ENCODE measurements around the gene SLC25A21.
"Not testable (repeated sequence)": the region's sequence is repeated elsewhere in the genome, so short reads cannot be mapped to it uniquely, and the experiment has no call there.

The SLC25A21 gene

DNA sequence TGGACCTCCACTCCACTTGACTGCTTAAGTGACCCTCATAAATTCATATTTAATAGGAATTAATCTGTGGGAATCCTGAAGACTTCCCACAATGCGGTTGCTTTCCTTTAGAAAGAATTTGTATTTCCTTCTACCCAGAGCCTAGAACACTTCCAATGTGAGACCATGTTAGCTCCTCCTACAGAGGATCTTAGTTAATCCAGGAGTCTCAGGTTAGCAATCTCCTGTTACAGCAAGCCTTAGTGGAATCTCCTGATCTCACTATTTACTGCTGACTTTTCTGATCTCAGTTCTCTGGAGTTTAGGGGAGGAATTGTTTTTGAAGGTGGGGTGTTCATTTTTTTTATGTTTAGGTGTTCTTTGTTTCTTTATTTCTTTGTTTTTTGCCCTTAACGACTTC, 186.0 kb downstream of the SLC25A21 start:
- no peak for DNase-seq (ENCODE audit: low read depth in 2 of 2)

DNA sequence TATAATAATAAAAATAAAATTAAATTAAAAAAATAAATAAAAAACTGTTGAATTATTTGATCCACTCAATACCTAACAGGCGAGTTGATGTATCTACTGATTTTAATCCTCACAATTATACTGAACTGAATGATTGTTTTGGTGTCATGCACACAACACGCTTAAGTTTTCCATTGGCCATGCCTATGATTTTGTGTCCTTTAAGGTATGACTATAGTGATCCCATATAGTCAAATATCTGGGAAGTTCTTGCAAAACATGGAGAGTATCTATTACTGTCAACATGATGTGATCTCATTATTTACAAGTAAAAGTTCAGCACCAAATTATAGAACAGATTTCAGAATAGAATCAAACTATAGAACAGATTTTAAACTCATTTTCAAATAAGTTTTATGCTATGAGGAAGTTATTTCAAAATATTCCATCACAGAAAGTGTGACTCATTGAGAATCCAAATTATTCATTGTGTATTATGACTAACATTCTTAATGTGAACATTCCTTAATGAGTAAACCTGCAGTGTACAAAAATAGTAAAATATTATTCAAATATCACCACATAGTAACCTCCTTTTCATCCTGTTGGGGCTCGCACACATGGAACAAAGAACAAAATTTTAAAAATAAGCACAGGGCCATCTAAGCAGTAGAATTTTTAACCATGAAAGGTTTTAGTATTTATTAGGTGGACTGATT, 190.4 kb downstream of the SLC25A21 start:
- DNase-seq (ENCODE audit: low read depth in 2 of 2), result no peak

DNA sequence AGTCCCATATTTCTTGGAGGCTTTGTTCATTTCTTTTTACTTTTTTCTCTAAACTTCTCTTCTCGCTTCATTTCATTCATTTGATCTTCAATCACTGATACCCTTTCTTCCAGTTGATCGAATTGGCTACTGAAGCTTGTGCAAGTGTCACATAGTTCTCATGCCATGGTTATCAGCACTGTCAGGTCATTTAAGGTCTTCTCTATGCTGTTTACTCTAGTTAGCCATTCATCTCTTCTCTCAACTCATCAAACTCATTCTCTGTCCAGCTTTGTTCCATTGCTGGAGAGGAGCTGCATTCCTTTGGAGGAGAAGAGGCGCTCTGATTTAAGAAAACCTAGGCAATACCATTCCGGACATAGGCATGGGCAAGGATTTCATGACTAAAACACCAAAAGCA, 192.0 kb downstream of the SLC25A21 start:
- not testable (repeated sequence) for DNase-seq (ENCODE audit: low read depth in 2 of 2)

DNA sequence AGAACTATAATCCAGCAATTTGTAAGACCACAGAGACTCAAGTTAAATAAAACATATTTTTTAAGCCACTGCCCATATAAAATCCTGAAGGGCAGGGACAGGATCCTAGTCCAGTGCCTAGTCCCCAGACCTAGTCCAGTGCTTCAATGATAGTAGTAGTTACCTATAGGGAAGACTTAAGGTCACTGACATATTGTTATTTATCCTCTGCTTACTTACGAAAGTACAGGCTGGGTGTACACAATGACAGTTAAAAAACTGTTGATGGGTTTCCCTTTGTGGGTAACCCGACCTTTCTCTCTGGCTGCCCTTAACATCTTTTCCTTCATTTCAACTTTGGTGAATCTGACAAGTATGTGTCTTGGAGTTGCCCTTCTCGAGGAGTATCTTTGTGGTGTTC, 192.5 kb downstream of the SLC25A21 start:
- DNase-seq (ENCODE audit: low read depth in 2 of 2), result no peak

DNA sequence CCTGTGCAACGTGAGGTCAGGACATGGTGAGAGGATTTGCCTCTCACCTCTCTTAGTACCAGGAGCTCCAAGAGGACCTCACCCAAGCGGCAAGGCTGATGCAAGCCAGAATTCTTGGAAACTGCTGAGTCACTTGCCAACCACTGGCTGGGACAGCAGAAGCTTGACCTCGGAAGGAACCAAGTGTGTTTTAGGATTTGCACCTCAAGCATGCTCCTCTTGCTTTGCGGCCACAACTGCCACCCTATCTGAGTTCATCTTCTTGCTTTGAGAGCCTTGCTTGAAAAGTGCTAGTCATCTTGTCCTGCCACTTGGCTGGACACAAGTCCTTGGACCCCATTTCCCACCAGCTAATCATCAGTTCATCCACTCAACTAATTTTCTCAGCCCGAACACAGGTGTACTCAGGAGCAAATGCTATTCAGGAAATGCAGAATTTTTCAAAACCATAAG, 195.8 kb downstream of the SLC25A21 start:
- no peak for DNase-seq (ENCODE audit: low read depth in 2 of 2)

DNA sequence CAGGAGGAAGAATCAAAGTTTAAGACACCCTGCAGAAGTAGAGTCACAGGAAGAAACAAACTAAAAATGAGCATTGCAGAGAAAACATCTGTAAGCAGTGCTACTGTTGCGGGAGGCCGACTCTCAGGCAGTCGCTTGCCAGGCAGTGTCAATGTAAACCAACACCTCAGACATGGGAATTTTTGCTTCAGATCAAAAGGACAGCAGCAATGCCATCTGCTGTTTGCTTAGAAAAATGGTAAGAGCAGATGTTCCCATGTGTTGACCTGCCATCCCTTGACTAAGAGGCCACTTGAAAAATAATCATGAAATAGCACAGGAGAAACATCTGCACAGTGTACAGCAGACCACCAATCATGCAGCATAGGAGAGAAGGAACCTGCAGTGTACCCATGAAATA, 196.6 kb downstream of the SLC25A21 start:
- no peak for DNase-seq (ENCODE audit: low read depth in 2 of 2)

DNA sequence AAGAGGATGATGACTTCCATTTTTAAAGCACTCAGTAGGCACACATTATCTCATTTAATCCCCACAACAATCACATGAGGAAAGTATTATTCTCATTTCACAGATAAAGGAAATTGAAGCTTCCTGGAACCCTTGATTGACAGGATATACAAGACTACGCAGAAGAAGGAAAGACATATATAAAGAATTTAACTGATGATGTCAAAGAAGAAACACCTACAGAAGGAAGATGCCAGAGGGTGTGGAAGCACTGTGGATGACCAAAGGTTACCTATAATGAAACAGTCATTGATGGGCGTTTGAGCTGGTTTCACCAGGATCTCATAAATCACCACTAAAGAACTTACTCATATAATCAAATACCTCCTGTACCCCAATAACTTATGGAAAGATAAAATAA, 197.4 kb downstream of the SLC25A21 start:
- DNase-seq (ENCODE audit: low read depth in 2 of 2), result no peak

DNA sequence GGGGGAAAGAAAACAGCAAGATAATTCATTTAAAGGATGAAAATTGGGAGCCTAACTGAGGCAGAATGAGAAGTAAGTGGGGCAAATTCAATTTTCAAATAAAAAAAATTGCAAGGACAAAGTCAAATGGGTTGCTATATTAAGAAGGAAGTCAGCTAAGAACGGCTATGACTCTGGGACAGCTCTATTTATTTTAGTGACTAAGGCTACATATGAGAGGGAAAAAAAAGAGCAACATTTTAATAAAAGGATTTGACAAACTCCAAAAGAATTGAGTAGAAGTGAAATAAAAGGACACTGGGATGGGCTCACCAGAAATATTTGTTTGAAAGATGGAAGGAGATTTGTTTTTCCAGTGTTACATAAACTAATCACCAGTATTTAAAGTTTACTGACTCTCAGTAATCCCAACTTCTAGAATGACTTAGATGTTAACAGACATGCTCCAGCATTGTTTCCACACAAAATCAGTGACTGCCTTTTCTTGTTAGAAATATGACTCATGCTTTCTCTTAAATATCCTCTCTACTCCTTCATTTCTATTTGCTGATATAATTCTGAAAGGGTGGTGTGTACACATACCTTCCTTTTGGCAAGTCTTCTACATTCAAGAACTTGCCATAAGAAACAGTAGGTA, 198.5 kb downstream of the SLC25A21 start:
- no peak for DNase-seq (ENCODE audit: low read depth in 2 of 2)

DNA sequence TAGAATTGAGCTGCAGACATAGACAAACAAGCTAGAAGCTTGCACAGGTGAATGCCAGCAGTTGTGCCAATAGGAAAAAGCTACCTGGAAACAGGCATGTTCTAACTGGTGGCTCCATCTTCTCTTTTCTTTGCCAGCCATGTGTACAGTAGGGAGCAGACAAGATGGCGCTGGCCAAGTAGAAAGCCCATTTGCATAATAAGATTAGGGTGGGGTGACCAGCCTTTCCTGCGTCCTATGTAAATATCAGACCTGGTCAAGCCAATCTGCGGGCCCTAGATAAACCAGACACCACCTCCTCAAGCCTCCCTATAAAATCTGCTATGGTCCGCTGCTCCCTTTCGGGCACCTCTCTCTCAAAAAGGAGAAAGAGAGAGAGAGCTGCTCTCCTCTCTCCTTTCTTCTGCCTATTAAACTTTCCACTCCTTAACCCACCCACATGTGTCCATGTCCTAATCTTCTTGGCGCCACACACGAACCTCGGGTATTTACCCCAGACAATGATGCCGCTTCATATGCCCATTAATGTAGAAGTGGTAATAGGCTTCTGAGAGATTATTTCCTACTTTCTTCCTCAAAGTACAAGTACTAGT, 201.0 kb downstream of the SLC25A21 start:
- no peak for DNase-seq (ENCODE audit: low read depth in 2 of 2)

DNA sequence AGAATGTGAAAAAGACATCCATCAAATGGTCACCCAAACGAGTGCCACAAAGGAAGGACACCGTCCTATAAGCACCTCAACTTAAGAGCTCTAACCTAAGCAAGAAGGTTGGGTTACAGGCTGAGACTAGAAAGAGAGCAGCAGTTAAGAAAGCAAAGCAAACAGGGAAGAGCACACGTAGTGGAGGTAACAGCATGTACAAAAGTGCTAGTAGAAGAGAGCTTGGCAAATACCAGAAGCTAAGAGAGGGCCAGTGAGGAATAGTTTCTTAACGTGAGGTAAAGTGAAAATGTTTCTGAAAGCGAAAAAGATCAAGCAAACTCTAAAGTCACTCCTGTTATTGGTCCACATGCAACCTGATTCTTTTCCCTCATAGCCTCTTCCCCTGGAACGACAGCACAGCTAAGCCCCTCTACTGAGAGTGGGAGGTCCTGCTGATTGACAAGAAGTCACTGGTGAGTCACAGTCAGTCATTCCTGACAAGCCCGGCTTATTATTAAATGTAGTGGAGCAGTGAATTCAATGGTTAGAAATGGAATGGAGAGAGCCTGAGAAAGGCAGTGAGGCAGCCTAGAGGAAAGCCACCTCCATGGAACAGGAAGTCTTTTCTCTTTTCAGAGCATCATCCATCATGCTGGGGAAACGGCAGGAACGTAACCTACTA, 204.4 kb downstream of the SLC25A21 start:
- no peak for DNase-seq (ENCODE audit: low read depth in 2 of 2)

DNA sequence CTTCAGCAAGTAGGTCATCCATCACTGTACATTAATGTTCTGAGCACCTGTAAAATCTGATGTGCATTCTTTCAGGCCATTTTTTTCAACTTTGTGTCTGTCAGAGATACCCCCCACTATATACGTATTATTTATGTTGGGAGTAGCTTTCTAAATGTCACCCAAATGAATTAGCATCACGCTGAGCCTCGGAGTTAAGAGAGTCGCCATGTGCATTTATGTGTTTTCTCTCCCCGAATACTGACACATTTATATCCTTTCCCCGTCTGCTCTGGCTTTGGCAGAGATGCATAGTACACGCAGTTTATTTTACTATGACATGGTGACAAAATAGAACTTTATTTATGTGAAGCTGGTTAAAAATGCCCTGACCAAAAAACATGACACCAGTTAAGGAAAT, 216.4 kb downstream of the SLC25A21 start:
- no peak for DNase-seq (ENCODE audit: low read depth in 2 of 2)

DNA sequence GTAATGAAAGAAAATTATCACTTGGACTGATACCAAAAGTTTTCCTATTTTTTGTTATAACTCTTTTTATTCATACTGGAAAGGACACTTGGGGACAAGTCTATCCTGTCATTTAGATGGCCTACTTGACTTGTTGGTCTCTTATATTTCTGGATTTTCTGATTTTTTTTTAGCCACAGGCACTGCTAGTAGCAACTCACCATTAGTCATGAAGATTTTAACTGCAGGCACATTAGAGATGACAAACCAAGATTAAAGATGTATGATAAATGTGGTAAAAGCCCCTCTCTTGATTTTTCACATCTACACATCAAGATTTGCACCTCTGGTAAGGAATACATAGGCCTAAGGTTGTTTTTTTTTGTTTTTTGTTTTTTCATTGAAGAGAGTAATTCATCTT, 217.0 kb downstream of the SLC25A21 start:
- no peak for DNase-seq (ENCODE audit: low read depth in 2 of 2)

DNA sequence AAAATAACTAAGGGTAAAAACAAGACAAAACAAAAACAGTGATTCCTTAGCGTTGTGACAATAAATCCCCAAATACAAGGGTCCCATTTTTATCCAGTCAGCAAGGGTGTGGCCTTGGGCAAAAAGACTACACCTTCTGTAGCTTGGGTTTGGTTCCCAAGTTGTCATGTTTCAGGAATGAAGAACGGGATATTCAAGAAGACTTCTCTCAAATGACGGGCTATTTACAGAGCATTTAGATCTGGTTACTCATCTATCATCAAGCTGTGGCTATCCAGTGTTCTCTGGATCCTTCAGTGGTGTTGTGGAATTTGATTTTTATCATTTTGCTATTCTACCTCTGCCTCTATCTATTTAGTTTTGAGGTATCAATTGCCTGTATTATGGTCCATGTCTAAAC, 219.7 kb downstream of the SLC25A21 start:
- no peak for DNase-seq (ENCODE audit: low read depth in 2 of 2)

DNA sequence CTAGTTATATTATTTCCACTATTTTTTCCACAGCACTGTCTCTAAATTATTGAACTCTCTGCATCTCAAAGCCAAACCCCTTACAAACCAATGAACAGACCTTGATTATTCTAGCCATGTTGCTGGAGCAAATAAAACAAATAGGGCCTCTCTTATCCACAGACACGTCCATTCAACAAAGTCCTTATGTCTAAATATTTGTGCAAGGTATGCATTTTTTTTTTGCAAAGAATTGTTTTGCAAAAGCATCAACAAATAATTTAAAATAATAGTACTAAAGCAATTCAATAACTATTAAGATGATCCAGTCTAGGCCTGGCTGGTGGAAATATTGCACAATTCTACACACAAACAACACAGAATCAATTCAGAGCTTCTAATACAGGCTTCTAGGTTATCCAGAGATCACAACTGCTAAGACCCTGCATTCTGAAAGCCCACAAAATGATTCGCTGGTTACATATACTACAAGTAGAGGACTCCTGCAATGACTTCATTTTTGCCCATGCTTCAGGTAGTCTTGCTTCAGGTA, 221.0 kb downstream of the SLC25A21 start:
- DNase-seq (ENCODE audit: low read depth in 2 of 2), result no peak

DNA sequence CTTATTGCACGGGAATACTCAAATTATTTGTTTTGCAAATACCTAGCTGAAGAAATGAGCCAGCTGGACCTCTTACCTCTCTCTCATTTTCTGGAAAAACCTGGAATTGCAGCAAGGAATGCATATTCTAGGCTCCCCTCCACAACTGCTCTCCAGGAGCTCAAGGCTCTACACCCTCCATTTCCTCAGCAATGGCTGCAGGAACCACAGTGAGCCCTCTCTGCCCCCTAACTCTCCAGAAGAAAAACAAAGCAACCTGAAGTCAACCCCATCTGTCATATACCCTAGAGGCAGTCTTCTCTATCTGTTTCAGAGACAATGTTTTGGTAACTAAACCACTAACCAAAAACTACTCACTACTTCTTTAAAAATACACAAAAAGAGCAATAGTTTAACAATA, 221.6 kb downstream of the SLC25A21 start:
- DNase-seq (ENCODE audit: low read depth in 2 of 2), result no peak

DNA sequence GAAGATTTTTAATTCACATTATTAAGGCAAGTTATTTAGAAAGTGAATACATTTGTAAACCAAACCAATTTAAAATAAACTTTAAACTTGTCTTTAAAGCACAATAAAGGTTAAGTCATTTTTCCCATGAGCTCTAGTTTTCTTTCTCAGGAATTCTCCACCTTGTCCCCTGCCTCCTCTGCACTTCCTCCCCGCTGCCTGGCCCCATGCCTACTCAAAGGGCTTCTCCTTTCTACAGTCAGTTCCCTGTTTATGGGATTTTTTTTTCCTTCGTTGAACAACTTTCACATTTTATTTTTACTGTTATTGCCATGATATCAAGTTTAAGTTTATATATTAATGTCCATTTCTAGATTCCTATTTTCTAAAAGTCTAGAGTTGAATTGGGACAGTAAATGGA, 223.0 kb downstream of the SLC25A21 start:
- DNase-seq (ENCODE audit: low read depth in 2 of 2), result no peak

DNA sequence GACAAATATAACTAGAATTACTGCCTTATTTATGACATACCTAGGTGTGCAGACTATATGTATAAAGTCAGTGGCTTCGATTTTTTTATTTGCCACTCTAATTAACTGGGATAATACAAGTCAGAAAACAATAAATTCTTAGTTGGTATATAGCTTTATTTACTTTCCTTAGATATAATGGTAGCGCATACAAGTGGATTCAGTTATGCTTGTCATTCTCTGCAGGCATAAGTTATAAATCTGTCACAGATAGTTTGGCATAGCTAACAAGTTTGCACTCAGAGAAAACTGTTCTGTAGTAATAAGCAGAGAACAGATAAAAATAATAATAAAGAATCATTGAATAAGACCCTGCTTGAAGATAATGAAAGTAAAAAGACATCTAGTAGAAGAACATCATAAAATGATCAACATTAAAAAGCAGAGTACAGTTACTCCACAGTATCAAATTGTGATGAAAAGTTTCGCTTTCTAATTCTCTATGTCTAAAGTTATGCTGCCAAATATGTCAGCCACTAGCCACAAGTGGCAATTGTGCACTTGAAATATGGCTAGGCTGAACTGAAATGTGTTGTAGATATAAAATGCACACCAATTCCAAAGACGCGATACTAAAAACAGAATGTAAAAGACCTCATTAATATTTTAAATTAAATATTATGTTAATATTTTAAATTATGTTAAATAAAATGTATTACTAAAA, 224.1 kb downstream of the SLC25A21 start:
- no peak for DNase-seq (ENCODE audit: low read depth in 2 of 2)

DNA sequence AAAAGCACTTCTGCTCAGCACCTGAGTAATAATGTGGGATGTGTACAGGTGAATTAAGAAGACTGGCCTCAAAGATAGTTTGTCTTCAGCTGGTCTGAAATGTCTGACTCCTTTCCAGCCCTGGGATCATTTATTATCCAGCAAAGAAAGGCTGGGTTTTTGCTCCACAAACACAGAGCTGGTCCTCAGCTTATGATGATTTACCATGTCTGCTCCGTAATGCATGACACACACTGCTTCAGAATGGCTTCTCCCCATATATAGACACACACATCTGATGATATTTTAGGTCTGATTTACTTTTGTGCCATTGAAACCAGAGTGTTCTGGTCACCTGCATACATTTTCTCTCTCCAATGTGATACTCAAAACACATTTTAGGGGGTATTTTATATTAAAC, 225.0 kb downstream of the SLC25A21 start:
- DNase-seq (ENCODE audit: low read depth in 2 of 2), result no peak

DNA sequence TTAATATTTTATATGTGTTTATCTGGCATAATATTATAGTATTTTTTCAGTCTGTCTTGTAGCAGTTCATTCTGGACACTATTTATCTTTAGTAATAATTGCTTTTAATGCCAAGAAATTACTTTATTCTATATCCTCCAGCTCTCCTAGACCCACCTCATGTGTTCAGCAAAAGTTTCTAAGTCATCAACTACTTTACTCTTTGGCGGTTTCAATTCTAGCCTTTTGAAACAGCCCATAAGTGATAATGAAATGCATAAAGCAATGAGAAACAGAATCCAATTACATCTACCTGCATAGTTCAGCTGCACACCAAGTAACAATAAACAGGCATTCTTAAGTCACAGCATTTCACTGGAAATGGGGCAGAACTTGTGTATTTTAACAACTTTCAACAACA, 225.5 kb downstream of the SLC25A21 start:
- DNase-seq (ENCODE audit: low read depth in 2 of 2), result no peak

DNA sequence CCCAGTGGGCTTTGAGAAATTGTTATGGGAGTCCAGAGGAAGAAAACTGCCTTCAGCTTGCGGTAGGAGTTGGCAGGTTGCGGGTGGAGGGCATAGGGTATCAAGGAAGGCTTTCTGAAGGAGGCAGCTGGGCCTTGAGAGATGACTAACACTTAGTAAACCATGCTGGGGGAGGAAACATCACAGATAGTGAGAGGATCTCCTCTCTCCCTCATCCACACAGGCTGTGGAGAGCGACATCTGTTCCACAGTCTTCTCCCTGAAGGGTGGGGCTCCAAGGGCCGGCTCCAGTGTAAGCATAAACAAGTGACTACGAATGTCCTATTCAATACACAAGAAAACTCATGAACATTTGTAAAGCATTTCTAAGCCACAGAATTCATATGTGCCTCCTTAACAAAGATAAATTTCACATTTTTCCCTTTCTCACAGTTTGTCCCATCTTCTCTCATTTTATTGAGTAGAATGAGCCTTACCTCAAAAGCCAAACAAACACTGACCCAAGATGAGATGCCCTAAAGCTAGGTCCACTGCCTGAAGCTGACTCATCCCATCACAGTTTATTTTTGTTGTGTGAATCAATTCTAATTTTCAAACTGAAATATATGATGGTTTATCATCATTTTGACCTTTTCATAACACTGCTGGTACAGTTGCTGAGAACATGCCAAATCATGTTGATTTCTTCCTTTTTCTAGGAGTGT, 227.9 kb downstream of the SLC25A21 start:
- DNase-seq (ENCODE audit: low read depth in 2 of 2), result no peak

DNA sequence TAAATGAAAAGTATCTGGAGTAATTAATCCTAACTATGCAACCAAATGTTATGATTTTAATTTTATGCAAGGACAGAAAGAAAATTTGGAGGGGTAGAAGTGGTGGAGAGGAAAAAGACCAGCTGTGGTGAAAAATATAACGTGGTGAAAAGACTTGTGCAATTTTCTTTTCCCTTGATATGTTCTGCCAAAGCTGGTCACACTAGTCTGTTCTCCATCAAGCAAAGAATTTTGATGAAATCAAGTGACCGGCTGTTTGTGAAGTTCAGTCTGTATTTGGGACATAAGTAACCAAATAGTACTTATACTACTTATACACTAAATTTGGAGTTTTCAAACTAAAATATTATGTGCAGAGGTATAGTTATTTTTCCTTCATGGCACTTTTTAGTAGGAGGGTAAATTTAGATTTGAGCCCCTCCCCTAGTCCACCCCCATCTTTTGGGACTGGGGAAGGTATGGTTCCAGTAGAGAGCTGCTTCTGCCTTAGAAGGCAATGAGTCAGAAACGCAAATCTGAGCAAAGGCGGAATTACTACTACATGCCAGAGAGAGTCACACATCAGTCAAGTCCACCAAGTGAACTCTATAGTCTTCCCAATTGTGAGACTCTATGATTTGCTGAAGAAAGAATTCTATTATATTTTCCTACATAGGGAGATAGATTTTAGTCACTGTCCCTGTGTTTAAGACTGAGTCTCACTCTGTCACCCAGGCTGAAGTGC, 229.7 kb downstream of the SLC25A21 start:
- no peak for DNase-seq (ENCODE audit: low read depth in 2 of 2)

Measured in stimulated activated CD8-positive, alpha-beta memory T cell treated with anti-CD3 and anti-CD28 coated beads, Interleukin-15, amount 100 ng/mL, for 4 hours (primary cell).